Measurements from ENCODE around the gene SPATA3.

Gene SPATA3

GRCh38 chr2:230951396-230951795, 44.5 kb upstream of the SPATA3 start:
- TF ChIP-seq CTCF (IDR thresholded peaks at IDR 0.05; ENCODE audit: insufficient read depth, low read length, missing control alignments), result no peak
- DNase-seq (ENCODE audit: low read depth, low spot score), result no peak
- CTCF ChIA-PET, result no interaction called here
- POLR2A ChIA-PET, result no interaction called here
- no peak overlapping the region for H3K4me3 ChIP-seq (ENCODE audit: low read depth, low read length)

- no peak for TF ChIP-seq CTCF (IDR thresholded peaks at IDR 0.05; ENCODE audit: insufficient read depth, low read length, missing control alignments)
- DNase-seq (ENCODE audit: low read depth, low spot score), result no peak
- POLR2A ChIA-PET, result no interaction called here
Measured at GRCh38 chr2:230952226-230952956, 43.5 kb upstream of the SPATA3 start.

GRCh38 chr2:230953845-230954244, 42.1 kb upstream of the SPATA3 start:
- TF ChIP-seq CTCF (IDR thresholded peaks at IDR 0.05; ENCODE audit: insufficient read depth, low read length, missing control alignments), result no peak
- CTCF ChIA-PET, result interaction anchor here (1.0 kb wide), 1 partner anchor 51 kb away, joined by 3 read pairs; no protein-coding TSS in a partner anchor
- DNase-seq (ENCODE audit: low read depth, low spot score), result no peak
- H3K4me3 ChIP-seq (ENCODE audit: low read depth, low read length), result no peak overlapping the region
- POLR2A ChIA-PET, result no interaction called here

More at GRCh38 chr2:230952226-230952956, 43.5 kb upstream of the SPATA3 start:
- CTCF ChIA-PET, result no interaction called here
- H3K4me3 ChIP-seq (ENCODE audit: low read depth, low read length), result no peak overlapping the region

- CTCF ChIA-PET, result interaction anchor here (0.9 kb wide), 1 partner anchor 130 kb away, joined by 3 read pairs; no protein-coding TSS in a partner anchor
- no peak overlapping the region for H3K4me3 ChIP-seq (ENCODE audit: low read depth, low read length)
- no peak for DNase-seq (ENCODE audit: low read depth, low spot score)
- TF ChIP-seq CTCF (IDR thresholded peaks at IDR 0.05; ENCODE audit: insufficient read depth, low read length, missing control alignments), result no peak
- POLR2A ChIA-PET, result no interaction called here
Measured at GRCh38 chr2:230954746-230955145, 41.2 kb upstream of the SPATA3 start.

GRCh38 chr2:230955163-230955737, 40.7 kb upstream of the SPATA3 start:
- CTCF ChIA-PET, result interaction anchor here (0.9 to 1.6 kb wide), 3 partner anchors 32 to 131 kb away, joined by 3 to 8 read pairs (median 3); no protein-coding TSS in a partner anchor
- POLR2A ChIA-PET, result no interaction called here

More at GRCh38 chr2:230955163-230955737, 40.7 kb upstream of the SPATA3 start:
- no peak overlapping the region for H3K4me3 ChIP-seq (ENCODE audit: low read depth, low read length)
- no peak for TF ChIP-seq CTCF (IDR thresholded peaks at IDR 0.05; ENCODE audit: insufficient read depth, low read length, missing control alignments)
- DNase-seq (ENCODE audit: low read depth, low spot score), result no peak
